GM13977 (cell line): Measurements from ENCODE around the gene ASL.
"Not testable (repeated sequence)": the region's sequence is repeated elsewhere in the genome, so short reads cannot be mapped to it uniquely, and the experiment has no call there.

Experiments
- DNase-seq: peaks from one replicate; pipeline ENCODE4 v3.0.0; 2012; ENCODE audit warnings: low spot score
- CTCF ChIP-seq: IDR thresholded peaks from 2 replicates; pipeline ENCODE4 v1.5.1; 2012; ENCODE audit warnings: mild to moderate bottlenecking, control low read depth; ENCODE audit not compliant: insufficient read depth; ENCODE audit errors: extremely low read depth, missing control alignments
- in situ Hi-C: fragments of 300-500 bp; cut with MboI; formaldehyde crosslinking; loops from one replicate; pipeline ENCODE4 v1.12.0; 2022; ENCODE audit warnings: low sequenced_read_pairs, low pct_unique_long_range_greater_than_20kb, mixed read lengths, inconsistent platforms; ENCODE audit not compliant: unreplicated experiment

The ASL gene

DNA sequence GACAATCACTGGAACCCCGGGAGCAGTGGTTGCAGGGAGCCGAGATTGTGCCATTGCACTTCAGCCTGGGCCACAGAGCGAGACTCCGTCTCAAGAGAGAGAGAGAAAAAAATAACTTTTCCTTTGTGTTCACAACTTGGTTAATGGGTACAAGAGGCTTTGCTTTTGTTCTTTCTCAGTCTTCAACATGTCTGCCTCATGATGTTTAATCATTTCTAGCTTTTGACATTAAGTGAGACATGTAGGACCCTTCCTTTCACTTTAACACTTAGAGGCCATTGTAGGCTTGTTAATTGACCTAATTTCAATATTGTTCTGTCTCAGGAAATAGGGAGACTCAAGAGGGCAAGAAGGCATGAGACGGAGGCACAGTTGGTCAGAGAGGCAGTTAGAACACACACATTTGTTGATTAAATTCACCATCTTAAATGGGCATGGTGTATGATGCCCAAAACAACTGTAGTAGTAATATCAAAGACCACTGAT, 29.7 kb downstream of the ASL start:
- in situ Hi-C loops, result no loop called here
- no peak for DNase-seq
- TF ChIP-seq CTCF, result no peak

- DNase-seq, in situ Hi-C loops: not testable (repeated sequence)
These were observed 32.8 kb downstream of the ASL start for GRCh38 chr7:66108410-66108809.

- DNase-seq, result no peak
- in situ Hi-C loops, result no loop called here
- no peak for TF ChIP-seq CTCF
These were observed 35.2 kb downstream of the ASL start for GRCh38 chr7:66110856-66111255.

DNA sequence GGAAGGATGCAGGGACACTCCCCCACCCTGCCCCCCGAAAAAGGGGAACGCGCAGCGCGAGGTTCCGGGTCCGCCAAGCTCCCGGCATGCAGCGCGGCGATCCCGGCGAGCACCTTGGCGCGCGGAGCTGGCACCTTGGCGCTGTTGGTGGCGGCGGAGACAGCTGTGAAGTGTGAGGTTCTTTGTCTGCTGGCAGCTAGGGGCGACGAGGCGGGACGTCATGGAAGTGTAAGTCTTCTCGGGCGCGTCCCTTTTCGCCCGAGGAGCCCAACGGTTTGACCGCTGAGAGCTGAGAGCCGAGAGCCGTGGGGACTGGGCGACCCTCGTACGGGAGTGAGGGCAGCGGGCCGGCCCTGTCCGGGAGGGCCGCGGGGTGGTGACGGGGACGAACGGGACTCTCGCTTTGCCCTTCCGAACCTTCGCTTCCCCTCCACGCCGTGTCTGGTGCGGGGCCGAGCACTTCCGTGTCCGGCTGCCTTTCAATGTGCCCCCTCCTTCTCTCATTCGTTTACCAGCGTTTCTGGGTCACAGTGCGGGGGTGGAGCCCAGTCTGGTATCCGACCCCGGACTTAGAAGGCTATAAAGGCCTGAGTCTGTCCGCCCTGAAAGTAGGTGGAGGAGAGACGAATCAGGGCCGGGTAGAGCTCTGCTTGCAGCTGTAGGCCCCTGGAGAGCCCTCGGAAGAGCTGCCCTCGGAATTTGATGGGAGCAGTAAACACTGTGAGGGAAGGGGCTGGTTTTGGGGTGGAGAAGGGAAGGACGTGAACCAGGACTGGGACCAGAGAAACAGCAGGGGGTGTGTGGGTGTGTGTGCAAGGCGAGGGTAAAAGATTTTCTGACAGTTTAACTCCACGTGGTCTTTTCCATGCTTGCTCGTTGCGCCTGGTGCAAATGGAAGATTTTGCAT, 39.4 kb downstream of the ASL start, which contains the start of gene CRCP:
Gene CRCP, plus strand, starts transcription at position 105 of the 907 bp plus-strand sequence. Its CDS starts 116 bp downstream, at position 221.
- in situ Hi-C loops, result no loop called here
- TF ChIP-seq CTCF, result peak; percentile 31
- DNase-seq, result peak; percentile 89

DNA sequence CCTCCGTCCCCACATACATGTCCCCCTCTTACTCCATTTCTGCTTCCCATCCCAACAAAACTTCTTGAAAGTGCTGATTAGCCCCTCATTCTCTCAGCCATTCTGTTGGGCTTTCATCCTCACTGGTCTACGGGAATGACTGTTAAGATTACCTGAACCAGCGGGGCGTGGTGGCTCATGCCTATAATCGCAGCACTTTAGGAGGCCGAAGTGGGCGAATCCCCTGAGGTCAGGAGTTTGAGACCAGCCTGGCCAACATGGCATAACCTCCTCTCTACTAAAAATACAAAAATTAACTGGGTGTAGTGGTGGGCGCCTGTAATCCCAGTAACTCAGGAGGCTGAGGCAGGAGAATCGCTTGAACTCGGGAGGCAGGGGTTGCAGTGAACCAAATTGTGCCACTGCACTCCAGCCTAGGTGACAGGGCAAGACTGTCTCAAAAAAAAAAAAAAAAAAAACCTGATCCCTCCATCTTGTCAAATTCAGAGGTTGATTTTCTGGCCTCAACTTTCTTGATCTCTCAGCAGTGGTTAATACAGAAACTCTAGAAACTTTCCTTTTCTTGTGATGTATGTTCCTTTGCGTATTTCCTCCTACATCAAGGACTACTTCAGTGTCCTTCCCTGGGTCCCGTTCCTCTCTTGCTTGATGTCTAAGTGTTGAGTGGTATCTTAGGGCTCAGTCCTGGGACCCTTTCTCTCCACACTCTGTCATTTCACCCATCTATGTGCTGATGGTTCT, 41.2 kb downstream of the ASL start:
- in situ Hi-C loops, DNase-seq: not testable (repeated sequence)

- DNase-seq, result no peak
- in situ Hi-C loops, result no loop called here
- TF ChIP-seq CTCF, result no peak
These were observed 43.0 kb downstream of the ASL start for GRCh38 chr7:66118603-66119002.

- in situ Hi-C loops, result no loop called here
- DNase-seq, result no peak
- no peak for TF ChIP-seq CTCF
These were observed 43.7 kb downstream of the ASL start for GRCh38 chr7:66119245-66119850.
